Measurements from ENCODE around the gene ZNF460. TPM values are rescaled to one million over a fixed set of nuclear protein-coding genes. Genes with fewer than 3 reads are reported as not detected.
"Not testable (repeated sequence)": the region's sequence is repeated elsewhere in the genome, so short reads cannot be mapped to it uniquely, and the experiment has no call there.

Gene ZNF460
- 1 to 10 TPM; 2.6 to 3.5 (median 3.0) TPM for polyA plus RNA-seq (ENCODE audit: insufficient read length in 4 of 4)

- DNase-seq (ENCODE audit: low read depth in 4 of 4, low spot score in 3 of 4) = peak; percentile 94 to 97 (median 96)
Observed at GRCh38 chr19:57280165-57280961, at the start of gene ZNF460. Gene ZNF460, plus strand, starts transcription at chr19:57280485. Its CDS starts 322 bp downstream, at chr19:57280807.

DNA sequence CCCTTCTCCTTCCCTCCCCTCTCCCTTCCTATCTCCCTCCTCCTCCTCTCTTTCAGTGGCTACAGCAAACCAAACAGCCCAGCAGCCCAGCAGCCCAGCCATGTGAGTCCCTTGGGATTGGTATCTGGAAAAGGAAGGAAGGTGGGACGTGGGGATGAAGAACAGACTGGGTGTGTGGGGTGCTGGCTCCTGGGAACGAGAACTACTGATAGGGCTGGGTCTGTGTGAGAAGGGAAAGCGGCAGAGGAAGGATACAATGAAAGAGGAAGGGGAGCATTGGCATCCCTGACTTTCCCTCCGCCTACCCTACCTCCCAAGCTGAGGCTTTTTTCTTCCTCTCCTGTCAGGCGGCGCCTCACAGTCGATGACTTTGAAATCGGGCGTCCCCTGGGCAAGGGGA, 48.6 kb upstream of the ZNF460 start:
- no peak for DNase-seq (ENCODE audit: low read depth in 4 of 4, low spot score in 3 of 4)

DNA sequence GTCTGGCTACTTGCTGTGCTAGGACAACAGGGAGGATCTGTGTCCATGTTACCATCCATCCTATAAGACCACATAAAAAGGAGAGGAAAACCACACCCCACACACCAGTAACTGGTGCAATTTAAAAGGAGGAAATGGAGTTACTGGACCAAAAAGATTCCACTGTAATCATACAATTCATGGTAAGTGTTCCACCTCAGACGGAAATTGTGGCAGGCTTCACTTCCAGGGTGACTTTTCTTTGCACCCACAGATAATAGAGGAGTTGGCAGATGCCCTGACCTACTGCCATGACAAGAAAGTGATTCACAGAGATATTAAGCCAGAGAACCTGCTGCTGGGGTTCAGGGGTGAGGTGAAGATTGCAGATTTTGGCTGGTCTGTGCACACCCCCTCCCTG, 47.1 kb upstream of the ZNF460 start:
- no peak for DNase-seq (ENCODE audit: low read depth in 4 of 4, low spot score in 3 of 4)

DNA sequence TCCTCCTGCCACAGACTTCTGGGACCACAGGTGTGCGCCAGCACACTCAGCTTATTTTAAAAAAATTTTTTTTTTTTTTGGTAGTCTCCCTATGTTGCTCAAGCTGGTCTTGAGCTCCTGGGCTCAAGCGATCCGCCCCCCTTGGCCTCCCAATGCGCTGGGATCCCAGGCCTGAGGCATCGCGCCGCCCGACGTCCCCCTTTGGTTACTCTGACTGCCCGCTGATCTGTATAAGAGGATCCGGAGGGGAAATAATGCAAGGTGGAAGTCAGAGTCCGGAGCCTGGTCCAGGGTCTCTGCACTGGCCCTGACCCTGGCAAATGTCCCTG, 40.3 kb upstream of the ZNF460 start:
- no peak for DNase-seq (ENCODE audit: low read depth in 4 of 4, low spot score in 3 of 4)

DNA sequence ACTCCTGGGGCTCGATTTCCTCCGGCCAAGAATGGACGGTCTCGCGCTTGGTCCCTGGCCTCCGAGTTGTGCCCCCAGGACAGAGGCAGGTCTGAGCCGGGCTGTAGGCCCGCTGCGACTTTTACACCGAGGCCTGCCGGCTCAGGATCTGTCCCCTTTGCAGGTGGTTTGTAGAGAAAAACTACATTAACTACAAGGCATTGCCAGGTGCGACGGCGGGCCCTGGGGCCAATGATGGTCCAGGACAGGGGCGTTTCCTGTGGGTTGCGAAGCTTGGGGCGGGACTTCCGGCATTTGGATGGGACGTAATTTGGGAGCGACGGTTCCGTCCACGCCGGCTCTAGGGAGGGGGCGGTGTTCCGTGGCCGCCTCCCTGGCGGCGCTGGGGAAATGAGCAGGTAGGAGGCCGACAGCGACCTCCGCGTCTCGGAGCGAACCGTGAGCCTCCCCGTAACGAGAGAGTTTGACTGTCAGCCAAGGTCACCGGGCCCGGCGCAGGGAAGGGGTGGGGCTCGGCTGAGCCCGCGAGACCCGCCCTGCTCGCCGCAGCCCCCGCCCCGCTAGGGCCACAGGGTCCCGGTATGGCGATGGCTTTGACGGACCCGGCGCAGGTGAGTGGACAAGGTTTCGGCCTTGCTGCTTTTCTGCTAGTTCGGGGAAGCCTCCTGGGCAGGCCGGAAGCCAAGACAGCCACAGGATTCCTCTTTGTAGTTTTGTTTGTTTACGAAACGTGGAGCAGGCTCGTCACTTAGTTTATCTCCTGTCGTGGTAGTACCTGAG, 39.8 kb upstream of the ZNF460 start, which contains the start of gene ZNF805:
Gene ZNF805, plus strand, starts transcription at position 322 of the 780 bp plus-strand sequence. Its CDS starts 260 bp downstream, at position 582.
- peak; percentile 85 to 92 (median 88) for DNase-seq (ENCODE audit: low read depth in 4 of 4, low spot score in 3 of 4)

GRCh38 chr19:57241176-57241575, 39.1 kb upstream of the ZNF460 start:
- DNase-seq (ENCODE audit: low read depth in 4 of 4, low spot score in 3 of 4) = no peak

DNA sequence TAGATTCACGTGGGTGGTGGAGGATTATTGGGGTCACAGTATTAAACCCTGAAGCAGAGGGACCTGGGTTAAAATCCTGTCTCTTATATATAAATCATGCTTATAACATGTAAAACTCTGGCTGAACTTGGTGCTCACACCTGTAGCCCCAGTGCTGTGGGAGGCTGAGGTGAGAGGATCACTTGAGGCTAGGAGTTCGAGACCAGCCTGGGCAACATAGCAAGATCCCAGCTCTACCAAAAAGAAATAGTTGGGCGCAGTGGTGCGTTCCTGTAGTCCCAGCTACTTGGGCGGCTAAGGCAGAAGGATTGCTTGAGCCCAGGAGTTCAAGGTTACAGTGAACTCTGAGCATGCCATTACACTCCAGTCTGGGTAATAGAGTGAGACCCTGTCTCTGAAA, 37.5 kb upstream of the ZNF460 start:
- DNase-seq (ENCODE audit: low read depth in 4 of 4, low spot score in 3 of 4) = no peak

DNA sequence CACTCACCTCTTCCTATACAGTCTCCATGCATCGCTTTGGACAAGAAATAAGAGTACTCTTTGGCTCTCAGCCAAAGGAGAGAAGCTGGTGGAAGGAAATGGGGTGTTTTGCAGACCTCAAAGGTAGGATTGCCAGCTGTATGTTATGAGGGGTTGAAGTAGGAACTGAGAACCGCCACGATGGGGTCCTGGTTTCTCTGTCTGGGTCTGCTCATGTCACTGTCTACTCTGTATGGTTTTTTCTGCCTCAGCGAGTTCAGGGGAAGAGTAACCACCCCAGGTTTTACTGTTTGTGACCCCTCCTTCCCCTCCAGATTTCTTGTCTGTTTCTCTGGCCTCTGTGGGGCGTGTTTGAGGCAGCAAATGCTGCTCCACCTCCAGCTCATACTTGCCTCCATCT, 35.8 kb upstream of the ZNF460 start:
- no peak for DNase-seq (ENCODE audit: low read depth in 4 of 4, low spot score in 3 of 4)

GRCh38 chr19:57245066-57245465, 35.2 kb upstream of the ZNF460 start:
- DNase-seq (ENCODE audit: low read depth in 4 of 4, low spot score in 3 of 4) = no peak

- no peak for DNase-seq (ENCODE audit: low read depth in 4 of 4, low spot score in 3 of 4)
Observed at GRCh38 chr19:57245959-57246358, 34.3 kb upstream of the ZNF460 start.

DNA sequence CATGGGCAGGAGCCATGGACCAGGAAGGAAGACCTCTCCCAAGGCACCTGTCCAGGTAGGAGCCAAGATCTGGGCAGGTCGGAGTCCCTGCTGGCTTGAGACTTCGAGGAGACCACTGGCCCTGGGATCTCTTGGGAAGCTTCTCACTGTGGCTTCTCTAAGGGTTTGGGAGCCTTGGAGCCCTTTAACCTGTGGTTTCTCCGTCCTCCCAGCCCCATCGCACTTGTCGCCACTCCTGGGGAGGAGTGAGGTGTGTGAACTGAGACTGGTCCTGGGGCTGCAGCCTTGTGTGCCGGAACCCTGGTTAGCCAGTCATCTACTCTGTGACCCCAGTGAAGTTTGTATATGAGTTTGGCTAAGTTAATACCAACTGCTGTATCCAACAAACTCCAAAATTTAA, 31.6 kb upstream of the ZNF460 start:
- no peak for DNase-seq (ENCODE audit: low read depth in 4 of 4, low spot score in 3 of 4)

DNA sequence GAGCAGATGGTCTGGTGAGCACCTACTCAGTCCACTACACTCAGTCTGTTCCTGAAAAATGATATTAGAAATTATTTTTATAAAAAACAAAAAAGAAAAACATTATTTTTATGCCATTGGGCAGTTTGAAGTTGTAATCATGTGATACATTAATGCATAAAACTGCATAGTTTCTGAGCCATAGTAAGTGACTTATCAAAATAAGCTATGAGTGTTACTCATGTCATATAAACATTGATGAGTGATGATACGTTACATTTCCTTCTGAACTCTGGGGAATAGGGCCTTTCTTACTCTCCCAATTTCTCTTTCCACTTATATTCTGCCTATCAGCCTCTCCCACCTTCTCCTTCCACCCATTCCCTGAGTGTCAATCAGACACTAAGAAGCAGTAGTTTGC, 31.0 kb upstream of the ZNF460 start:
- DNase-seq (ENCODE audit: low read depth in 4 of 4, low spot score in 3 of 4) = no peak

- not testable (repeated sequence) for DNase-seq (ENCODE audit: low read depth in 4 of 4, low spot score in 3 of 4)
Observed at GRCh38 chr19:57253767-57254166, 26.5 kb upstream of the ZNF460 start.

GRCh38 chr19:57262044-57262443, 18.2 kb upstream of the ZNF460 start:
- DNase-seq (ENCODE audit: low read depth in 4 of 4, low spot score in 3 of 4) = no peak

- no peak for DNase-seq (ENCODE audit: low read depth in 4 of 4, low spot score in 3 of 4)
Observed at GRCh38 chr19:57263244-57263741, 17.0 kb upstream of the ZNF460 start.

DNA sequence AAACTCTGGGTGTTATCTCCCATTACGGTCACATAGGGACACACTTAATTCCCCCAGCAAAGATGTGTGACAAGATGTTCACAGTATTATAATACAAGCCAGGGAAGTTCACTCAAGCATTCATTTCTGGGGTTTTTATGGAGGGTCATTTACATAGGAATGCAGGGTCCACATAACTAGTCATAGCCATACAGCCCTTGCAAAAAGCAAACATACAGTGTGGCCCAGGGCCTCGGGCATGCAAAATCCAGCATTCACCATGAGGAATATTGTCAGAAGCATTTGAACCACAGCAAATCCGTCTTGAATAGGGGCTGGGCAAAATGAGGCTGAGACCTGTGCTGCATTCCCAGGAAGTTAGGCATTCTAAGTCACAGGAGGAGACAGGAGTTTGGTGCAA, 13.0 kb upstream of the ZNF460 start:
- DNase-seq (ENCODE audit: low read depth in 4 of 4, low spot score in 3 of 4) = peak in 1 of 4 donors; percentile 12

GRCh38 chr19:57269515-57270250, 10.6 kb upstream of the ZNF460 start:
- DNase-seq (ENCODE audit: low read depth in 4 of 4, low spot score in 3 of 4) = no peak

DNA sequence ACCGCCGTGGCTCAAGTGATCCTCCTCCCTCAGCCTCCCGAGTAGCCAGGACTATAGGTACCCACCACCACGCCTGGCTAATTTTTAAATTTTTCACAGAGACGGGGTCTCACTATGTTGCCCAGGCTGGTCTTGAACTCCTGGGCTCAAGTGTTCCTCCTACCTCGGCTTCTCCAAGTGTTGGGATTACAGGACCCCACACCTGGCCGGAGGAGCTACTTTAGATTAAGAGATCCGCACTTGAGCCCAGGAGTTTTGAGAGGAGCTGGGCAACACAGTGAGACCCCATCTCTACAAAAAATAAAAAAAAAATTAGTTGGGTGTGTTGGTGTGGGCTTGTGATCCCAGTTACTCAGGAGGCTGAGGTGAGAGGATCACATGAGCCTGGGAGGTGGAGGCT, 9.0 kb upstream of the ZNF460 start:
- no peak for DNase-seq (ENCODE audit: low read depth in 4 of 4, low spot score in 3 of 4)

DNA sequence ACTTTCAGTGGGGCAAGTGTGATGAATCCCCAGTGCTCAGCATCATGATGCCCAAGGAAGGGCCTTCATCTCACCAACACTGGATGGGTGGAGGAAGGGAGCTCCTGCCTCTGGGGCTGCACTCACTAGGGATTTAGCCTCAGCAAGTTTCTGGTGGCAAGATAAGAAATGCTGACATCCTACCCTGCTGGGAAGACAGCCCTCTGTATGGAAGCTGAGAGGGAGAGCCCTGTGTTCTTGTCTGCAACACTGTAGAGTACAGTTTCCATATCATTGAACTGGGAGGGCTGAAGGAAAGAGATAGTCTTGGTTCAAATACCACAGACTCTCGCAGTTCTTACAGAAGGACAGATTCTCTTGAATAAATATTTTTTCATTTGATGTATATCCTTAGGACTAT, 7.3 kb upstream of the ZNF460 start:
- DNase-seq (ENCODE audit: low read depth in 4 of 4, low spot score in 3 of 4) = no peak

DNA sequence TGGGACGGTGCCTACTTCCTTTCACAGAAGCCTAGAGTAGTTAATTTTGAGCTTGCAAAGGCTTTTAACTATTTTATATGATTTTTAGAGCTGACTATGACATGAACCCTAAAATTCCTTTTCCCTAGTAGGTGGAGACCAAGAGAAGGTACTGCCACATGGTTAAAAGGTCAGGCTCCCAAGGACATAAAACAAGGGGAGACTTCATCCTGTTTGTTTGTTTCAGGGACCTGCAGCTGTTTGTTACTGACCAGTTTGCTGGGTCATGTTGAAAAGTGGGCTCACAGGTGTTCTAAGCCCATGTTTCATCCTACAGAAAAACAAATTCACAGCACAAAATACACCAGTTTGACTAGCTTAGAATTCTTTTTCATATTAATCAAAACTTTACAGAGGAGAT, 3.9 kb upstream of the ZNF460 start:
- DNase-seq (ENCODE audit: low read depth in 4 of 4, low spot score in 3 of 4) = no peak

- DNase-seq (ENCODE audit: low read depth in 4 of 4, low spot score in 3 of 4) = not testable (repeated sequence)
Observed at GRCh38 chr19:57278481-57278880, 1.8 kb upstream of the ZNF460 start.

Data from left renal pelvis (tissue), 4 donors.